Esophagus muscularis mucosa (tissue), 4 donors: ENCODE results near the gene CYP19A1. TPM values are rescaled to one million over a fixed set of nuclear protein-coding genes. Genes with fewer than 3 reads are reported as not detected.

Experiments used
- DNase-seq: peaks from one replicate; pipeline ENCODE4 v3.0.0-alpha.2; 2017; ENCODE audit errors: extremely low spot score
- H3K27ac ChIP-seq, 4 donors: fragments of 200-600 bp; sonication (generic); replicated peaks in 1 of 4; 1 replicate in 3 of 4; 2 replicates in 1 of 4; pipeline ENCODE4 v1.5.1; 2016 to 2019; ENCODE audit warnings: mild to moderate bottlenecking in 1 of 4
- H3K27me3 ChIP-seq, 4 donors: fragments of 200-600 bp; sonication (generic); one replicate each; pipeline versions ENCODE4 v1.5.1 to v1.6.0; 2016 to 2019
- H3K36me3 ChIP-seq, 4 donors: fragments of 200-600 bp; sonication (generic); one replicate each; pipeline ENCODE4 v1.5.1; 2016 to 2019
- H3K4me1 ChIP-seq, 4 donors: fragments of 200-600 bp; sonication (generic); one replicate each; pipeline ENCODE4 v1.5.1; 2016 to 2019
- H3K4me3 ChIP-seq, 4 donors: fragments of 200-600 bp; sonication (generic); 1 replicate in 2 of 4; 2 replicates in 2 of 4; pipeline ENCODE4 v1.5.1; 2016 to 2019; ENCODE audit warnings: mild to moderate bottlenecking in 4 of 4, moderate library complexity in 1 of 4
- H3K9me3 ChIP-seq, 4 donors: fragments of 200-600 bp; sonication (generic); 1 replicate in 3 of 4; 2 replicates in 1 of 4; pipeline ENCODE4 v1.5.1; 2016 to 2019
- CTCF ChIP-seq, 3 experiments: fragments of 200-600 bp in 2 of 3; fragments of 450-650 bp in 1 of 3; sonication (generic) in 2 of 3; IDR thresholded peaks; one replicate each; pipeline ENCODE4 v1.5.1; 2017 to 2019; ENCODE audit warnings: antibody characterized with exemption in 3 of 3, mild to moderate bottlenecking in 2 of 3, moderate library complexity in 1 of 3
- EP300 ChIP-seq: sonication (generic); formaldehyde crosslinking; IDR thresholded peaks from one replicate; pipeline ENCODE4 v1.6.1; 2017; ENCODE audit warnings: antibody characterized with exemption
- POLR2A ChIP-seq: fragments of 450-650 bp; IDR thresholded peaks from one replicate; pipeline ENCODE4 v1.6.1; 2017; ENCODE audit warnings: antibody characterized with exemption, moderate library complexity, mild to moderate bottlenecking, low read depth
- POLR2AphosphoS5 ChIP-seq, 2 donors: sonication (generic); formaldehyde crosslinking; IDR thresholded peaks; one replicate each; pipeline ENCODE4 v1.6.1; 2017; ENCODE audit warnings: antibody characterized with exemption in 2 of 2
- WGBS: methylation state at CpG from one replicate; pipeline ENCODE4 v1.1.5; 2018; 5-methylcytosine and 5-hydroxymethylcytosine counted together
- intact Hi-C: fragments of 100-400 bp; cut with DNase I; formaldehyde crosslinking; loops from one replicate; pipeline ENCODE4 v1.15.1; 2023
- total RNA-seq, 4 donors: library from RNA; depleted of rRNA; stranded (reverse); fragments of >200 nt; gene quantifications; one replicate each; pipeline versions ENCODE4 v1.1.0 to v1.2.1, GENCODE V29; 2016

The CYP19A1 gene
- total RNA-seq, 4 donors from 2014 or later, result 1.5 to 3.5 (median 2.1) TPM; not detected in 1

DNA sequence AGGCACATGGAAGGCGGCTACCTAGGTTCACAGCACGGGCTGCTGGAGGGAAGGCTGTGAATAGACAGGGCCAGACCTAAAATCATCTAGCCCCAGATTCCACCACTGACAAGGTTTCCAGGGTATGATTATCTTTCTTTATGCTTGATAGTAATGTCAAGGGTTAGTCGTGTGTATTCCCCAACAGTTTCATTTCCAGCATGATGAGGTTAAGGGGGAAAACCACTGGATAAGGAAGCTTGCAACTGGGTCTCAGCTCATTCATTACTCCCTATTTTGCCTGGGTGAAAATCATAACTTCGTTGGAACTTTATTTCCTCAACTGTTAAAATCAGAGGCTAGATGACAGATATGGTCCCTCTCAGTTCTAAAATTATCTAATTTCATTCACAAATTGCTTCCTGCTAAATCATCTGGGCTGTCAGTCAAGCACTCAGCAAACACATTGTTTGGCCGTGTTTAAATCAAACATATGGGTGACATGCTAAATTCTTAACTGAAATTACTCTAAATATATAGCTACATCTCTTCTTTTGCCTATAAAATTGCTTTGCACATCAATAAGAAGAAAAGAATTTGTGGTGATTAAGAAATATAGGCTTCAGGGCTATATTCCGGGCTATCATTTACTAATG is 111.7 kb downstream of the CYP19A1 start:
- peak; percentile 21 for DNase-seq
- WGBS, result 76% methylated on average over 4 of the region's 6 CpGs
- no peak overlapping the region for H3K4me3 ChIP-seq
- intact Hi-C loops, result no loop called here
- H3K36me3 ChIP-seq, result no peaks in the 10 kb centered on the region
- no peaks in the 10 kb centered on the region for H3K27me3 ChIP-seq
- H3K9me3 ChIP-seq, result no peaks in the 10 kb centered on the region
- TF ChIP-seq EP300, result no peak
- no peak for TF ChIP-seq POLR2A
- TF ChIP-seq CTCF (IDR thresholded peaks at IDR 0.05), result no peak
- no peak for TF ChIP-seq POLR2AphosphoS5 (IDR thresholded peaks at IDR 0.05)
- H3K4me1 ChIP-seq, result peaks cover 0 to 7% (median 2%) of the 10 kb centered on the region in 4 donors
- no peak overlapping the region for H3K27ac ChIP-seq

GRCh38 chr15:51224428-51224827 is 114.0 kb downstream of the CYP19A1 start:
- Histone ChIP-seq H3K9me3 (no peaks in the 10 kb centered on the region), H3K27ac (no peak overlapping the region)
- intact Hi-C loops, result no loop called here

GRCh38 chr15:51223771-51224229 is 114.6 kb downstream of the CYP19A1 start:
- Histone ChIP-seq H3K27ac (no peak overlapping the region), H3K4me1 (peaks cover 0 to 7% (median 2%) of the 10 kb centered on the region in 4 donors), H3K36me3 (no peaks in the 10 kb centered on the region), H3K4me3 (no peak overlapping the region), H3K9me3 (no peaks in the 10 kb centered on the region), H3K27me3 (no peaks in the 10 kb centered on the region)
- 78% methylated on average over 3 of the region's 3 CpGs for WGBS
- intact Hi-C loops, result no loop called here
- TF ChIP-seq POLR2AphosphoS5 (IDR thresholded peaks at IDR 0.05), result no peak
- no peak for TF ChIP-seq POLR2A
- TF ChIP-seq CTCF (IDR thresholded peaks at IDR 0.05), result no peak
- no peak for TF ChIP-seq EP300
- no peak for DNase-seq

More at GRCh38 chr15:51224428-51224827, 114.0 kb downstream of the CYP19A1 start:
- Histone ChIP-seq H3K36me3 (no peaks in the 10 kb centered on the region), H3K4me1 (peaks cover 0 to 7% (median 2%) of the 10 kb centered on the region in 4 donors), H3K27me3 (no peaks in the 10 kb centered on the region), H3K4me3 (no peak overlapping the region)
- no peak for TF ChIP-seq EP300
- TF ChIP-seq POLR2AphosphoS5 (IDR thresholded peaks at IDR 0.05), result no peak
- TF ChIP-seq POLR2A, result no peak
- no peak for TF ChIP-seq CTCF (IDR thresholded peaks at IDR 0.05)
- DNase-seq, result no peak

DNA sequence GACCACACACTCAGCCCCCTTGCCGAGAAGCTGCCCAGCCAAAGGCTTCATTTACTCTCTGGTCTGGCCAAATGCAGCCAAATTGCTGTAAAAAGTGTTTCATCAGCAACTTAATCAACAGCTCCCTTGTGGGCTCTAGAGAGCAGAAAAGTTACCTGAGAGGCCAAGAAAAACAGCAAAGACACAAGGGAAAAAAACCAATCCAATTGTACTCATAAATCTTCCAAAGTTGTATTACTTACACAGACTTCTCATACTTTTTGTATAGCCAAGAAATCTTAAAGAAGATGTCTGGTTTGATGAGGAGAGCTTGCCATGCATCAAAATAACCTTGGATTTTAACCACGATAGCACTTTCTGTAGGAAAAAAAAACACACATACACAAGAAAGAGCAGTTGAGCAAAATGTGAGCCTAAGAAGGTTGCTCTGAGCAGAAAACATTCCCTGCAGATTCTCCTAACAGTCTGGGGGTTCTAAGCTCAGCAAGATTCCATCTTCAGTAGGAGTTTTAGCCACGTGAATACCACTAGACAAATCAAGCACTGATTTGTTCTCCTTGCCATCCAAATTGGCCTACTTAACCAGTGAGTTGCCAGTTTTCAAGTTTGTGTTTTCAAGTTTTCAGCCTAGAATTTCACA is 120.0 kb downstream of the CYP19A1 start:
- Histone ChIP-seq H3K27ac (no peak overlapping the region), H3K4me1 (no peaks in the 10 kb centered on the region), H3K27me3 (no peaks in the 10 kb centered on the region), H3K9me3 (no peaks in the 10 kb centered on the region), H3K4me3 (no peak overlapping the region), H3K36me3 (no peaks in the 10 kb centered on the region)
- intact Hi-C loops, result no loop called here
- TF ChIP-seq EP300, result no peak
- no peak for TF ChIP-seq CTCF (IDR thresholded peaks at IDR 0.05)
- no peak for TF ChIP-seq POLR2A
- no peak for TF ChIP-seq POLR2AphosphoS5 (IDR thresholded peaks at IDR 0.05)
- WGBS, result 45% methylated on average over 3 of the region's 3 CpGs
- DNase-seq, result no peak
